GM23338 (cell line): ENCODE measurements around the gene GPR42.

Experiments used
- CTCF ChIP-seq, 2 experiments: fragments of 200-600 bp in 1 of 2; sonication (generic) in 1 of 2; conservative IDR thresholded peaks; 2 replicates each; pipeline versions ENCODE4 v1.5.1 to v1.6.1; 2016 to 2017; ENCODE audit warnings: antibody characterized with exemption in 2 of 2, low read depth in 2 of 2, mild to moderate bottlenecking in 2 of 2, moderate library complexity in 1 of 2
- JUNB ChIP-seq: IDR thresholded peaks from one replicate; pipeline ENCODE4 v1.6.1; 2016; ENCODE audit warnings: antibody characterized with exemption; ENCODE audit not compliant: unreplicated experiment
- STAT1 ChIP-seq: IDR thresholded peaks from one replicate; pipeline ENCODE4 v1.6.1; 2016; ENCODE audit warnings: antibody characterized with exemption; ENCODE audit not compliant: unreplicated experiment

GRCh38 chr19:35362261-35363000 is 8.4 kb upstream of the GPR42 start:
- TF ChIP-seq STAT1 (no peak), JUNB (no peak), CTCF (conservative IDR thresholded peaks at IDR 0.05; ENCODE audit: low read depth in 2 of 2) (no peak)
